Esophagus muscularis mucosa (tissue), 4 donors: ENCODE measurements around the gene NDRG4. TPM values are rescaled to one million over a fixed set of nuclear protein-coding genes. Genes with fewer than 3 reads are reported as not detected.

Experiments used
- DNase-seq: peaks from one replicate; pipeline ENCODE4 v3.0.0-alpha.2; 2017; ENCODE audit errors: extremely low spot score
- H3K27ac ChIP-seq, 4 donors: fragments of 200-600 bp; sonication (generic); replicated peaks in 1 of 4; 1 replicate in 3 of 4; 2 replicates in 1 of 4; pipeline ENCODE4 v1.5.1; 2016 to 2019; ENCODE audit warnings: mild to moderate bottlenecking in 1 of 4
- H3K27me3 ChIP-seq, 4 donors: fragments of 200-600 bp; sonication (generic); one replicate each; pipeline versions ENCODE4 v1.5.1 to v1.6.0; 2016 to 2019
- H3K36me3 ChIP-seq, 4 donors: fragments of 200-600 bp; sonication (generic); one replicate each; pipeline ENCODE4 v1.5.1; 2016 to 2019
- H3K4me1 ChIP-seq, 4 donors: fragments of 200-600 bp; sonication (generic); one replicate each; pipeline ENCODE4 v1.5.1; 2016 to 2019
- H3K4me3 ChIP-seq, 4 donors: fragments of 200-600 bp; sonication (generic); 1 replicate in 2 of 4; 2 replicates in 2 of 4; pipeline ENCODE4 v1.5.1; 2016 to 2019; ENCODE audit warnings: mild to moderate bottlenecking in 4 of 4, moderate library complexity in 1 of 4
- H3K9me3 ChIP-seq, 4 donors: fragments of 200-600 bp; sonication (generic); 1 replicate in 3 of 4; 2 replicates in 1 of 4; pipeline ENCODE4 v1.5.1; 2016 to 2019
- CTCF ChIP-seq, 3 experiments: fragments of 200-600 bp in 2 of 3; fragments of 450-650 bp in 1 of 3; sonication (generic) in 2 of 3; IDR thresholded peaks; one replicate each; pipeline ENCODE4 v1.5.1; 2017 to 2019; ENCODE audit warnings: antibody characterized with exemption in 3 of 3, mild to moderate bottlenecking in 2 of 3, moderate library complexity in 1 of 3
- EP300 ChIP-seq: sonication (generic); formaldehyde crosslinking; IDR thresholded peaks from one replicate; pipeline ENCODE4 v1.6.1; 2017; ENCODE audit warnings: antibody characterized with exemption
- POLR2A ChIP-seq: fragments of 450-650 bp; IDR thresholded peaks from one replicate; pipeline ENCODE4 v1.6.1; 2017; ENCODE audit warnings: antibody characterized with exemption, moderate library complexity, mild to moderate bottlenecking, low read depth
- POLR2AphosphoS5 ChIP-seq, 2 donors: sonication (generic); formaldehyde crosslinking; IDR thresholded peaks; one replicate each; pipeline ENCODE4 v1.6.1; 2017; ENCODE audit warnings: antibody characterized with exemption in 2 of 2
- WGBS: methylation state at CpG from one replicate; pipeline ENCODE4 v1.1.5; 2018; 5-methylcytosine and 5-hydroxymethylcytosine counted together
- intact Hi-C: fragments of 100-400 bp; cut with DNase I; formaldehyde crosslinking; loops from one replicate; pipeline ENCODE4 v1.15.1; 2023
- total RNA-seq, 4 donors: library from RNA; depleted of rRNA; stranded (reverse); fragments of >200 nt; gene quantifications; one replicate each; pipeline versions ENCODE4 v1.1.0 to v1.2.1, GENCODE V29; 2016

Gene NDRG4
- total RNA-seq, 4 donors from 2014 or later = 11.1 to 14.8 (median 12.3) TPM

GRCh38 chr16:58495521-58496331 lies 4.2 kb upstream of the NDRG4 start:
- TF ChIP-seq POLR2AphosphoS5 (IDR thresholded peaks at IDR 0.05) = no peak
- no peak for TF ChIP-seq EP300
- no peak for TF ChIP-seq POLR2A
- no peak for TF ChIP-seq CTCF (IDR thresholded peaks at IDR 0.05)
- Histone ChIP-seq H3K36me3 (peaks cover 0 to 17% (median 0%) of the 10 kb centered on the region in 4 donors), H3K27me3 (peaks cover 0 to 8% (median 1%) of the 10 kb centered on the region in 4 donors), H3K27ac (peak overlapping the region; percentile 48 to 66 (median 54)), H3K4me3 (peak overlapping the region in 3 of 4 donors; percentile 15 to 26 (median 23)), H3K9me3 (no peaks in the 10 kb centered on the region), H3K4me1 (peaks cover 20 to 29% (median 25%) of the 10 kb centered on the region in 4 donors)
- no peak for DNase-seq
- WGBS = 64% methylated on average over 21 of the region's 24 CpGs
- intact Hi-C loops = no loop called here

DNA sequence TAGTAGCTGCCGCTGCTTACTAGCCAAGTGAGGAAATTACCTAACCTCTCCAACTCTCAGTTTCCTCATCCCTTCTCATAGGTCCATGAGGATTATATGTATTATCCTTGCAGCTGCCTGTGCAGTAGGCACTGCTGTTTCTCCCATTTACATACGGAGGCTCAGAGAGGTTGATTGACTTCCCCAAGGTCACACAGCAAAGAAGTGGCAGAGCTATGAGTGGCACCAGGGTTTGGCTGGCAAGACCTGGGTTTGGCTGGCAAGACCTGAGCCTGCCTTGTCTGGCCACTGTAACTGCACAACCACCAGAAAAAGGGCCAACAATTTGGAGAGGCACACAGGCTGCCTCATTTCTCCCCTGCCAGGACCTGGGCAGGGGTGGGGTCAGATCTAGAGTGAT lies 2.5 kb upstream of the NDRG4 start:
- no peaks in the 10 kb centered on the region for H3K9me3 ChIP-seq
- no peak overlapping the region for H3K27ac ChIP-seq
- WGBS = 94% methylated on average over 2 of the region's 2 CpGs
- TF ChIP-seq CTCF (IDR thresholded peaks at IDR 0.05) (no peak), POLR2AphosphoS5 (IDR thresholded peaks at IDR 0.05) (no peak), POLR2A (no peak), EP300 (no peak)
- H3K4me3 ChIP-seq = no peak overlapping the region
- DNase-seq = no peak
- H3K4me1 ChIP-seq = peaks cover 32 to 39% (median 34%) of the 10 kb centered on the region in 4 donors
- intact Hi-C loops = no loop called here
- H3K36me3 ChIP-seq = peaks cover 0 to 24% (median 0%) of the 10 kb centered on the region in 4 donors
- H3K27me3 ChIP-seq = peaks cover 0 to 26% (median 6%) of the 10 kb centered on the region in 4 donors

DNA sequence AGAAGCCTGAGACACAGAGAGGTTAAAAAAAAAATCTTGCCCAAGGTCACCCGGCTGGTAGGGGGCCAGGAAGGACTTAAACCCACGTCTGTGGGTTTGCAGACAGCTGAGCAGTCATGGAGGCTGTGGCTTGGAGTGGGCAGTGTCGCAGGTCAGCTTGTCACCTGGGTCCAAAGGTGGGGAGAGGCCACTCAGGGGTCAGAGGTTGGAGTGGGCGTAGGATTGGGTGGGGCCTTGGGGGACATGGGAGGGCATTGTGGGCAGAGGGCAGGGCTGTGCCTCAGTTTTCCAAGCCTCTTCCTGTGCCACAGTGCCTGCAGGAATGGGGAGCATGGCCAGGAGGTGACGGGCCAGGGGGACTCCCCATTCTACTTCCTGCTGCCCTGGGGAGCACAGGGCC lies 2.0 kb upstream of the NDRG4 start:
- H3K4me3 ChIP-seq = no peak overlapping the region
- peaks cover 0 to 31% (median 6%) of the 10 kb centered on the region in 4 donors for H3K27me3 ChIP-seq
- H3K4me1 ChIP-seq = peaks cover 32 to 39% (median 33%) of the 10 kb centered on the region in 4 donors
- WGBS = 72% methylated on average over 5 of the region's 5 CpGs
- TF ChIP-seq EP300 (no peak), POLR2AphosphoS5 (IDR thresholded peaks at IDR 0.05) (no peak), POLR2A (no peak), CTCF (IDR thresholded peaks at IDR 0.05) (no peak)
- peaks cover 0 to 27% (median 0%) of the 10 kb centered on the region in 4 donors for H3K36me3 ChIP-seq
- DNase-seq = no peak
- intact Hi-C loops = no loop called here
- no peak overlapping the region for H3K27ac ChIP-seq
- H3K9me3 ChIP-seq = no peaks in the 10 kb centered on the region

- intact Hi-C loops = no loop called here
- Histone ChIP-seq H3K4me1 (peaks cover 30 to 39% (median 33%) of the 10 kb centered on the region in 4 donors), H3K4me3 (no peak overlapping the region), H3K27ac (no peak overlapping the region), H3K9me3 (no peaks in the 10 kb centered on the region), H3K27me3 (peaks cover 0 to 36% (median 6%) of the 10 kb centered on the region in 4 donors), H3K36me3 (peaks cover 0 to 27% (median 0%) of the 10 kb centered on the region in 4 donors)
- TF ChIP-seq EP300 (no peak), CTCF (IDR thresholded peaks at IDR 0.05) (no peak), POLR2A (no peak), POLR2AphosphoS5 (IDR thresholded peaks at IDR 0.05) (no peak)
- 79% methylated on average over 2 of the region's 9 CpGs for WGBS
- DNase-seq = no peak
These were observed 1.4 kb upstream of the NDRG4 start for GRCh38 chr16:58498341-58499091.
